ENCODE results near the gene LRP1B. TPM values are rescaled to one million over a fixed set of nuclear protein-coding genes. Genes with fewer than 3 reads are reported as not detected.

The LRP1B gene
- total and polyA plus RNA-seq, 5 donors from 2014 or later = not detected

DNA sequence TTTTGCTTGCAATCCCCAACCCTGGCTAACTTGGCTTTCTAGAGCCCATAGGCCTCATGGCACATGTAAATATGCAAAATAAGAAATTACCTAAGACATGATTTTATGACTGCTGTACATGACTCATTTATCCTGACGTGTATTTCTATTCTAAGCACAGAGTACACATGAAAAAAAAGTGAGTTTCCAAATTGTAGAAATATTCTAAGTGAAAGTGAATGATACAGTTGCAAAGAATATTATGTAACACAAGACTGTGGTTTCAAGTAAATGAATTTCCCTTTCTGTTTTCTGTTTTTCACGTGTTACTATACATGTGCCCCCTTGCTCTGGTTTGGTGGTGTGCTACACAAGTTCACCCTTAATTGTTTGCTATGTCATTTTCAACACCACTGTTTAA lies 162.4 kb downstream of the LRP1B start:
- no peak overlapping the region for H3K27ac ChIP-seq (ENCODE audit: insufficient read depth, low read length, poor library complexity, severe bottlenecking)
- Mint-ChIP-seq H3K4me3 (no peak overlapping the region), H3K27ac (no peak overlapping the region), H3K36me3 (no peaks in the 10 kb centered on the region), H3K27me3 (no peaks in the 10 kb centered on the region), H3K4me1 (no peaks in the 10 kb centered on the region), H3K9me3 (peaks cover 0 to 19% (median 5%) of the 10 kb centered on the region in 7 donors)
- ATAC-seq (ENCODE audit: low read depth in 2 of 2) (no peak), DNase-seq (no peak)
- no peaks in the 10 kb centered on the region for H3K27me3 ChIP-seq (ENCODE audit: control insufficient read depth, insufficient read depth, low read length)
- no peaks in the 10 kb centered on the region for H3K36me3 ChIP-seq (ENCODE audit: control insufficient read depth, insufficient read depth, low read length)
- H3K4me3 ChIP-seq (ENCODE audit: low read depth, low read length) = no peak overlapping the region
- no peaks in the 10 kb centered on the region for H3K4me1 ChIP-seq (ENCODE audit: control insufficient read depth, insufficient read depth, low read length, poor library complexity, severe bottlenecking)
- peaks cover 0 to 7% of the 10 kb centered on the region in 2 experiments for H3K9me3 ChIP-seq (ENCODE audit: control insufficient read depth in 2 of 2, low read length in 2 of 2)

DNA sequence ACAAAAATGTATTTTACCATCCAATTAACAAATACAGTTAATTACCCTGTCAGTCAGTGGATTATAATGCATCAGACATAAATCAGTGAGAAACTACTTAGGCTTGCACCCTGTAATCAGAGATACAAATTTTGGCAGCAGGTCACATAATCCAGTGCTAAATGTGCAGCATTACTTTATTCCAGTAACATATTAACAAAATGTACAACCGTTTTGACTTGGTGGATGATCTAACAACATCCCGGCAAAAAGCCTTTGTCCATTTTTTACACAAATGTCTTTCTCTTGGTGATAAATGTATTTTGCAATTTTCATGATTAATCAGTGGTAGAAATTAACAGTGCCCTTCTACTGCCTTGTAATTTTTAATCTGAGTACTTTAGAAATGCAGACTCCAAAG lies 162.8 kb downstream of the LRP1B start:
- peaks cover 0 to 19% (median 7%) of the 10 kb centered on the region in 7 donors for H3K9me3 Mint-ChIP-seq
- no peak overlapping the region for H3K27ac Mint-ChIP-seq
- DNase-seq (no peak), ATAC-seq (ENCODE audit: low read depth in 2 of 2) (no peak)
- Histone ChIP-seq H3K36me3 (ENCODE audit: control insufficient read depth, insufficient read depth, low read length) (no peaks in the 10 kb centered on the region), H3K4me3 (ENCODE audit: low read depth, low read length) (no peak overlapping the region), H3K9me3 (ENCODE audit: control insufficient read depth in 2 of 2, low read length in 2 of 2) (peaks cover 0 to 7% of the 10 kb centered on the region in 2 experiments), H3K27ac (ENCODE audit: insufficient read depth, low read length, poor library complexity, severe bottlenecking) (no peak overlapping the region), H3K4me1 (ENCODE audit: control insufficient read depth, insufficient read depth, low read length, poor library complexity, severe bottlenecking) (no peaks in the 10 kb centered on the region), H3K27me3 (ENCODE audit: control insufficient read depth, insufficient read depth, low read length) (no peaks in the 10 kb centered on the region)
- no peaks in the 10 kb centered on the region for H3K27me3 Mint-ChIP-seq
- H3K36me3 Mint-ChIP-seq = no peaks in the 10 kb centered on the region
- H3K4me3 Mint-ChIP-seq = no peak overlapping the region
- H3K4me1 Mint-ChIP-seq = no peaks in the 10 kb centered on the region

DNA sequence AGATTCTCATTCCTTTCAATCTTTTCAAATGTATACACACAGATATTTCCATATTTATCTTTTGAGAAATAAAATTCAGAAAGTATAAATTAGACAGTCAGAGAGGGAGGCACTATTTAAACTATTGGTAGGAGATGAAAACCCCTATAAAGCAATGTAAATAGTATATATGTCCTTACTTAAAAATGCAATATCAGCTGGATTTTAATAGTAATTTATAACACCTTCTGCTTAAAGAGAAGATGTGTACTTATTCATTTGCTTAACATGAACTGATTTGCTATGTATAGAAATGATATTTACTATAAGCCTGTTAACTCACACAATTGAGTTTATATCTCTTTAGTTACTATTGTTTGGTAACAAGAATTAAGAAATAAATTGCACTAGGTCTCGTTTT lies 163.3 kb downstream of the LRP1B start:
- Histone ChIP-seq H3K27ac (ENCODE audit: insufficient read depth, low read length, poor library complexity, severe bottlenecking) (no peak overlapping the region), H3K4me3 (ENCODE audit: low read depth, low read length) (no peak overlapping the region), H3K27me3 (ENCODE audit: control insufficient read depth, insufficient read depth, low read length) (no peaks in the 10 kb centered on the region), H3K9me3 (ENCODE audit: control insufficient read depth in 2 of 2, low read length in 2 of 2) (peaks cover 0 to 7% of the 10 kb centered on the region in 2 experiments), H3K36me3 (ENCODE audit: control insufficient read depth, insufficient read depth, low read length) (no peaks in the 10 kb centered on the region), H3K4me1 (ENCODE audit: control insufficient read depth, insufficient read depth, low read length, poor library complexity, severe bottlenecking) (no peaks in the 10 kb centered on the region)
- Mint-ChIP-seq H3K9me3 (peaks cover 0 to 19% (median 7%) of the 10 kb centered on the region in 7 donors), H3K36me3 (no peaks in the 10 kb centered on the region), H3K27ac (no peak overlapping the region), H3K4me3 (no peak overlapping the region), H3K27me3 (no peaks in the 10 kb centered on the region), H3K4me1 (no peaks in the 10 kb centered on the region)
- ATAC-seq (ENCODE audit: low read depth in 2 of 2) (no peak), DNase-seq (no peak)

DNA sequence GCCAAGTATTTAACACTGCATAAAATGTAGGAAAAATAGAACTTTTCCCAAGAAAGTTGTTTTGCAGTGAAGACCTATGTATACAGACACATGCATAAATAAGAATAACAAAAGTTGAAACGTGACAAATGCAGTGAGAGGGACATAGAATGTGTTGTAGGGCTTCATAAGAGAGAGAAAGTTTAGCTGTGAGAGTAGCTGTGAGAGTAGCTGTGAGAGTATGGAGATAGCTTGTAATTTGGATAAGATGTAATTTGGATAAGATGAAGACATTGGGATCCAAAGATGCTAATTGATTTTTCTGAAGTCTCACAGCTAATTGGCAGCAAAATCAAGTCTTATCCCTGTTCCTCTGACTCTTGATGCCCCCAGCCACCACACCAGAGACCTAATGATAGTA lies 170.9 kb downstream of the LRP1B start:
- no peak for DNase-seq
- Mint-ChIP-seq H3K4me1 (peaks cover 0 to 3% (median 0%) of the 10 kb centered on the region in 4 donors), H3K36me3 (no peaks in the 10 kb centered on the region), H3K4me3 (no peak overlapping the region), H3K27ac (no peak overlapping the region), H3K9me3 (peaks cover 0 to 14% (median 2%) of the 10 kb centered on the region in 7 donors), H3K27me3 (no peaks in the 10 kb centered on the region)
- H3K27ac ChIP-seq (ENCODE audit: insufficient read depth, low read length, poor library complexity, severe bottlenecking) = no peak overlapping the region
- no peak for ATAC-seq (ENCODE audit: low read depth in 2 of 2)
- H3K27me3 ChIP-seq (ENCODE audit: control insufficient read depth, insufficient read depth, low read length) = no peaks in the 10 kb centered on the region
- H3K9me3 ChIP-seq (ENCODE audit: control insufficient read depth in 2 of 2, low read length in 2 of 2) = peaks cover 0 to 4% of the 10 kb centered on the region in 2 experiments
- no peak overlapping the region for H3K4me3 ChIP-seq (ENCODE audit: low read depth, low read length)
- H3K36me3 ChIP-seq (ENCODE audit: control insufficient read depth, insufficient read depth, low read length) = no peaks in the 10 kb centered on the region
- H3K4me1 ChIP-seq (ENCODE audit: control insufficient read depth, insufficient read depth, low read length, poor library complexity, severe bottlenecking) = no peaks in the 10 kb centered on the region

DNA sequence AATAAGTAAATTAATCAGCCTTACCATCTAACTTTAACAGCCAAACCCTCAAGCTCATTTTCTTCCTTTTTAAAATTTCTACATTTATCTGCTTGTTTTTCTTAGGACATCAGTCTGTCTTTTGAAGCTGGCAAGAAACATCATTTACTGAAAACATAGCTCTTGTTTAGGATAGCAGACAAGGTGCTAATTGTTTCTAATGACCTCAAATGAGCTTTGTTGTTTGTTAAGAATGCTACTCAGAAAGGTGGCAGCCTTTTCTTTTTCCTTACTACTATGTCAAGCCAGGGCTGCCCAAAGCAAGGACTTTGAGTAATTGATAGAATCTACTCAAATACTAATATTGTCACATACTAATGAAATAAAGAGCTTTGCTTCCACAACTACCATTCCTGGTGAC lies 171.8 kb downstream of the LRP1B start:
- no peak overlapping the region for H3K4me3 ChIP-seq (ENCODE audit: low read depth, low read length)
- peaks cover 0 to 18% (median 4%) of the 10 kb centered on the region in 7 donors for H3K9me3 Mint-ChIP-seq
- H3K9me3 ChIP-seq (ENCODE audit: control insufficient read depth in 2 of 2, low read length in 2 of 2) = peaks cover 0 to 4% of the 10 kb centered on the region in 2 experiments
- H3K4me1 ChIP-seq (ENCODE audit: control insufficient read depth, insufficient read depth, low read length, poor library complexity, severe bottlenecking) = no peaks in the 10 kb centered on the region
- H3K27me3 Mint-ChIP-seq = no peaks in the 10 kb centered on the region
- no peak overlapping the region for H3K27ac Mint-ChIP-seq
- no peak for ATAC-seq (ENCODE audit: low read depth in 2 of 2)
- no peaks in the 10 kb centered on the region for H3K36me3 ChIP-seq (ENCODE audit: control insufficient read depth, insufficient read depth, low read length)
- H3K27me3 ChIP-seq (ENCODE audit: control insufficient read depth, insufficient read depth, low read length) = no peaks in the 10 kb centered on the region
- no peak for DNase-seq
- H3K4me3 Mint-ChIP-seq = no peak overlapping the region
- H3K36me3 Mint-ChIP-seq = no peaks in the 10 kb centered on the region
- H3K27ac ChIP-seq (ENCODE audit: insufficient read depth, low read length, poor library complexity, severe bottlenecking) = no peak overlapping the region
- H3K4me1 Mint-ChIP-seq = peaks cover 0 to 3% (median 0%) of the 10 kb centered on the region in 4 donors

DNA sequence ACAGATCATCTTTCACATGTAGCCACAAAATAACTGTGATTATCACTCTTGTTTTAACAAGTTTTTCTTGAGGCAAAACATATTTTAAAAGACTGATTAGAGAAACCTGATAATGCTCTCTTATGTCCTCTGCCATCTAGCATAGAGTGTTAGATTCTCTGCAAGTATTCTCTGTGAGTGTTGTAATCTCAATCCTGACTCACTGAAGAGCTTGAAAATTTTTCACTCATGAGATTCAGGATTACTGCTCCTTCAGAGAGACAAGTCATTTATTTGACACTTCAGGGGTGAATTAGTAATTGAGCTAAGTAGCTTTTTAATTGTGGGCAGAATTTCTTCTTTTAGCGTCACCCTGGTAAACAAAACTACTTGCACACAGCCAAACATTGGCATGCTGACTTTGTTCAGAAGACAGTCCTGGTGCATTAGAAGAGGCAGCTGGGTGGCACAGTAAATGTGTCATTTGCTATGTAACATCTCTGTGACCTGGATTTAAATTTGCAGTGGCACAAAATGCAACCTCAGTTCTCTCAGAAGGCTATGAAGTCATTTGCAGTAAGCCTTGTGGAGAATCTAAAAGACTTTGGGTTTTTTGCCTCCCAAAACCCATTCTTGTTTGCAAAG lies 172.9 kb downstream of the LRP1B start:
- Mint-ChIP-seq H3K27ac (no peak overlapping the region), H3K9me3 (peaks cover 0 to 18% (median 4%) of the 10 kb centered on the region in 7 donors), H3K36me3 (no peaks in the 10 kb centered on the region), H3K4me3 (no peak overlapping the region), H3K27me3 (no peaks in the 10 kb centered on the region), H3K4me1 (peaks cover 0 to 3% (median 0%) of the 10 kb centered on the region in 4 donors)
- Histone ChIP-seq H3K27ac (ENCODE audit: insufficient read depth, low read length, poor library complexity, severe bottlenecking) (no peak overlapping the region), H3K4me1 (ENCODE audit: control insufficient read depth, insufficient read depth, low read length, poor library complexity, severe bottlenecking) (no peaks in the 10 kb centered on the region), H3K9me3 (ENCODE audit: control insufficient read depth in 2 of 2, low read length in 2 of 2) (peaks cover 2 to 4% of the 10 kb centered on the region in 2 experiments), H3K4me3 (ENCODE audit: low read depth, low read length) (no peak overlapping the region), H3K36me3 (ENCODE audit: control insufficient read depth, insufficient read depth, low read length) (no peaks in the 10 kb centered on the region), H3K27me3 (ENCODE audit: control insufficient read depth, insufficient read depth, low read length) (no peaks in the 10 kb centered on the region)
- DNase-seq (no peak), ATAC-seq (ENCODE audit: low read depth in 2 of 2) (no peak)

DNA sequence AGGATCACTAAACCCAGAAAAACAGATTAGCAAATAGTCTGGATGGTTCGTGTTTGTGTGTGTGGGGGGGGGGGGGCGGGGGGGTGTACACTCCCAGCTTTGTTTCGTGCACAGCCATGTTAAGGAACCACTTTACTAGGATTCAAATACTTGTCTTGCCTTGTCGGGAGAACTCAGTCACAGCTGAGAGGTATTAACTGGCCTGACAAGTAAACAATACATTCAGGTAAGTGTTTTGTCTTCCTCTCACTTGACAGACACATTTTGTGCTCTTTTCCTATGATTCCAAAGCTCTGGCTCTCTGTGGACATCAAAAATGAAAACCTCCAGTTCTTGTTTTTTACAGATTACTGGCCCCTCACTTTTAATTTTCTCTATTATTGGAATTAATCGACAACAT lies 173.5 kb downstream of the LRP1B start:
- H3K9me3 ChIP-seq (ENCODE audit: control insufficient read depth in 2 of 2, low read length in 2 of 2) = peaks cover 2 to 4% of the 10 kb centered on the region in 2 experiments
- no peaks in the 10 kb centered on the region for H3K36me3 Mint-ChIP-seq
- H3K27me3 Mint-ChIP-seq = no peaks in the 10 kb centered on the region

More for the DNA sequence above, 173.5 kb downstream of the LRP1B start:
- no peaks in the 10 kb centered on the region for H3K27me3 ChIP-seq (ENCODE audit: control insufficient read depth, insufficient read depth, low read length)
- no peaks in the 10 kb centered on the region for H3K36me3 ChIP-seq (ENCODE audit: control insufficient read depth, insufficient read depth, low read length)
- DNase-seq (no peak), ATAC-seq (ENCODE audit: low read depth in 2 of 2) (no peak)
- Mint-ChIP-seq H3K4me3 (no peak overlapping the region), H3K4me1 (peaks cover 0 to 3% (median 0%) of the 10 kb centered on the region in 4 donors), H3K27ac (no peak overlapping the region), H3K9me3 (peaks cover 0 to 17% (median 3%) of the 10 kb centered on the region in 7 donors)
- H3K4me1 ChIP-seq (ENCODE audit: control insufficient read depth, insufficient read depth, low read length, poor library complexity, severe bottlenecking) = no peaks in the 10 kb centered on the region
- no peak overlapping the region for H3K27ac ChIP-seq (ENCODE audit: insufficient read depth, low read length, poor library complexity, severe bottlenecking)
- no peak overlapping the region for H3K4me3 ChIP-seq (ENCODE audit: low read depth, low read length)

Data from CD4-positive, CD25-positive, alpha-beta regulatory T cell (primary cell).